GM21737 (cell line): ENCODE results near the gene ICAM5.

Source experiments
- ATAC-seq: cut with Tn5 transposase; IDR thresholded peaks from one replicate; pipeline ENCODE4 v1.9.1; 2021; ENCODE audit warnings: mild to moderate bottlenecking, moderate library complexity; ENCODE audit not compliant: unreplicated experiment

Gene ICAM5

GRCh38 chr19:10291554-10292205 lies 1.9 kb downstream of the ICAM5 start:
- ATAC-seq, result no peak

GRCh38 chr19:10292206-10292788 lies 2.5 kb downstream of the ICAM5 start:
- peak; percentile 56 for ATAC-seq

GRCh38 chr19:10292789-10293636 lies 3.3 kb downstream of the ICAM5 start:
- ATAC-seq, result no peak

- ATAC-seq, result no peak
These were observed 4.0 kb downstream of the ICAM5 start for GRCh38 chr19:10293637-10294367.

GRCh38 chr19:10294368-10294697 lies 4.6 kb downstream of the ICAM5 start:
- no peak for ATAC-seq

GRCh38 chr19:10295305-10295846 lies 5.6 kb downstream of the ICAM5 start:
- ATAC-seq, result no peak

GRCh38 chr19:10295847-10296591 lies 6.3 kb downstream of the ICAM5 start:
- no peak for ATAC-seq

GRCh38 chr19:10299545-10300458 lies 10.1 kb downstream of the ICAM5 start:
- ATAC-seq, result no peak

GRCh38 chr19:10305139-10305806 lies 15.5 kb downstream of the ICAM5 start:
- ATAC-seq, result no peak

GRCh38 chr19:10306327-10306726 lies 16.6 kb downstream of the ICAM5 start:
- no peak for ATAC-seq

GRCh38 chr19:10309423-10309822 lies 19.7 kb downstream of the ICAM5 start, which contains the start of gene ZGLP1:
ZGLP1 (minus strand) TSS chr19:10309815.
- ATAC-seq, result no peak

GRCh38 chr19:10315335-10316214 lies 25.8 kb downstream of the ICAM5 start, which contains the start of gene FDX2:
FDX2 (minus strand) TSS chr19:10316015; CDS start chr19:10315996, 19 bp downstream.
- no peak for ATAC-seq

- ATAC-seq, result no peak
These were observed 26.7 kb downstream of the ICAM5 start for GRCh38 chr19:10316229-10317044.

GRCh38 chr19:10317045-10317856 lies 27.5 kb downstream of the ICAM5 start:
- ATAC-seq, result no peak

GRCh38 chr19:10317857-10318462 lies 28.2 kb downstream of the ICAM5 start:
- ATAC-seq, result no peak
